T-helper 2 cell treated with Interferon-gamma antibody and Interleukin-4, amounts not matched to agents 5 μg/mL and 100 μg/mL, for 36 hours (primary cell): ENCODE measurements around the gene WDFY4.

Source experiments
- DNase-seq: peaks from one replicate; pipeline ENCODE4 v3.0.0; 2021; ENCODE audit warnings: low spot score
- H3K27ac Mint-ChIP-seq: one replicate; pipeline ENCODE4 v1.8.0; 2021; ENCODE audit warnings: mild to moderate bottlenecking, mixed read lengths
- H3K27me3 Mint-ChIP-seq: one replicate; pipeline ENCODE4 v1.8.0; 2021; ENCODE audit warnings: low read depth, mixed read lengths
- H3K36me3 Mint-ChIP-seq: one replicate; pipeline ENCODE4 v1.8.0; 2021; ENCODE audit warnings: low read depth, mixed read lengths
- H3K4me1 Mint-ChIP-seq: one replicate; pipeline ENCODE4 v1.8.0; 2021; ENCODE audit warnings: low read depth, mixed read lengths
- H3K4me3 Mint-ChIP-seq: one replicate; pipeline ENCODE4 v1.8.0; 2022; ENCODE audit warnings: mild to moderate bottlenecking, moderate library complexity, mixed read lengths
- H3K9me3 Mint-ChIP-seq: one replicate; pipeline ENCODE4 v1.8.0; 2021; ENCODE audit warnings: mixed read lengths

WDFY4 gene

DNA sequence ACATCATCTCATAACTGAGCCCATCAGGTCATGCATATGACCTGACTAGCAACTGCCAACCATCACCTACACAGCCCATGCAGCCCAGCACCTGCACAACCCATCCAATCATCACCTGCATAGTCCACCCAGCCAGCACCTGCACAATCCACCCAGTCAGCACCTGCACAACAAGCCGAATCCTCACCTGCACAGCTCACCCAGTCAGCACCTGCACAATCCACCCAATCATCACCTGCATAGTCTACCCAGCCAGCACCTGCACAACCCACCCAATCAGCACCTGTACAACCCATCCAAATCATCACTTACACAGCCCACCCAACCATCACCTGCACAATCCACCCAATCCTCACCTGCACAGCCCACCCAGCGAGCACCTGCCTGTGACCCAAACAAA lies 33.4 kb upstream of the WDFY4 start:
- no peak for DNase-seq
- H3K4me3 Mint-ChIP-seq, result no peak overlapping the region
- no peaks in the 10 kb centered on the region for H3K4me1 Mint-ChIP-seq
- no peaks in the 10 kb centered on the region for H3K36me3 Mint-ChIP-seq
- peaks cover 30% of the 10 kb centered on the region for H3K27me3 Mint-ChIP-seq
- no peaks in the 10 kb centered on the region for H3K9me3 Mint-ChIP-seq
- H3K27ac Mint-ChIP-seq, result no peak overlapping the region

DNA sequence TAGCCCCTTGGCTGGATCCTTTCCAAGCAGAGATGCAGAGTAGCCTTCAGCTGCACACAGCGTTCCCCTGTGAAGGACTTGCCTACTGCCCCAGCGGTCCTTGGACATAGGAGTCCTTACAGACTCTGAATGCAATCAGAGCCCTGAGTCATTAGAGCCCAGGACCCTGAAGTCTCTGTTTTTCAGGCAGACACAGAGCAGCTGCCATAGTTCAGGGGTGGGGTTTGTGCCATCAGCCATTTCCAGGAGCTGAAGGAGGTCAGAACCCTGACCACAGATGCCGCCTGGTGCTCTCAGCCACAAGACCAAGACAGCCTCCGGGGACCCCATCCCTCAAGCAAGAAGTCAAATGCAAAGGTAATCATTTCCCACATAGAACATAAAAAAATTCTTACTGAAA lies 32.8 kb upstream of the WDFY4 start:
- Mint-ChIP-seq H3K4me1 (peaks cover 3% of the 10 kb centered on the region), H3K4me3 (no peak overlapping the region), H3K9me3 (no peaks in the 10 kb centered on the region), H3K27me3 (peaks cover 33% of the 10 kb centered on the region), H3K36me3 (no peaks in the 10 kb centered on the region), H3K27ac (no peak overlapping the region)
- DNase-seq, result no peak

DNA sequence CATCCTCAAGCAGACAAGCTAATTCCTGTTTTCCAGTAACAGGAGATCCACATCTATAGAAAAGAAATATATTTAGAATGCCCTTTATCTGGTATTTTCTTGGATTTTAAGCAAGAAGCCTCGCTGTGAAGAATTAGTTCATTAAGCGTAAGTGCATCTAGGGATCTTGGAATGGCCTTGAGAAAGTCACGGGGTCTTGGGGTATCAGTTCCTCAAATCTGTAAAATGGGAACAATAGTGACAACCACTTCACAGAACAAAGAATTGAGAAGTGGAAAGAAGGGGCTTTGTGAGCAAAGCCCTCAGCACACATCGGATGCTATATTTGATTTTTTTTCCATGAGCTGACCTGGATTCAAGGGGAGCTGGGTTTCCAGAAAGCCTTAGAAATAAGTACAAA lies 32.3 kb upstream of the WDFY4 start:
- Mint-ChIP-seq H3K36me3 (no peaks in the 10 kb centered on the region), H3K27ac (no peak overlapping the region), H3K4me3 (no peak overlapping the region), H3K4me1 (peaks cover 3% of the 10 kb centered on the region), H3K9me3 (no peaks in the 10 kb centered on the region), H3K27me3 (peaks cover 33% of the 10 kb centered on the region)
- DNase-seq, result no peak

DNA sequence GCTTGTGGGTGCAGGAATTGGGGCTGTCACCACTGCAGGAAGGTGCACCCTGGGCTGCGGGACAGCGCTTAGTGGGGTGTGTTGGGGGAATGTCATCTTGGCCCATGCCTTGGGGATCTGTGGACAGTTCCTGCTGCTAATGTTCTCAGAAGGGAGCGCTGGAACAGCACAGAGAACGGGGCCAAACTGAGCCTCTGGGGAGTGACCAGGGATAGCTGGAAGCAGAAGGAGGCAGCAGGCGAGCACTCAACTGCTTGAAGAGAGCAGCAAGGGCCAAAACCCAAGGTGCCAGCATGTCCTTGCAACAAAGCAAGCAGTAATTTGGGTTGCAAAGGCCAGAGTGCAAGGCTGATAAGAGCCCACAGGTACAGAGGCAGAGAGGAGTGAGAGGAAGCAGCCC lies 31.3 kb upstream of the WDFY4 start:
- DNase-seq, result no peak
- H3K27ac Mint-ChIP-seq, result no peak overlapping the region
- H3K9me3 Mint-ChIP-seq, result no peaks in the 10 kb centered on the region
- H3K36me3 Mint-ChIP-seq, result no peaks in the 10 kb centered on the region
- no peak overlapping the region for H3K4me3 Mint-ChIP-seq
- H3K4me1 Mint-ChIP-seq, result peaks cover 4% of the 10 kb centered on the region
- peaks cover 36% of the 10 kb centered on the region for H3K27me3 Mint-ChIP-seq

DNA sequence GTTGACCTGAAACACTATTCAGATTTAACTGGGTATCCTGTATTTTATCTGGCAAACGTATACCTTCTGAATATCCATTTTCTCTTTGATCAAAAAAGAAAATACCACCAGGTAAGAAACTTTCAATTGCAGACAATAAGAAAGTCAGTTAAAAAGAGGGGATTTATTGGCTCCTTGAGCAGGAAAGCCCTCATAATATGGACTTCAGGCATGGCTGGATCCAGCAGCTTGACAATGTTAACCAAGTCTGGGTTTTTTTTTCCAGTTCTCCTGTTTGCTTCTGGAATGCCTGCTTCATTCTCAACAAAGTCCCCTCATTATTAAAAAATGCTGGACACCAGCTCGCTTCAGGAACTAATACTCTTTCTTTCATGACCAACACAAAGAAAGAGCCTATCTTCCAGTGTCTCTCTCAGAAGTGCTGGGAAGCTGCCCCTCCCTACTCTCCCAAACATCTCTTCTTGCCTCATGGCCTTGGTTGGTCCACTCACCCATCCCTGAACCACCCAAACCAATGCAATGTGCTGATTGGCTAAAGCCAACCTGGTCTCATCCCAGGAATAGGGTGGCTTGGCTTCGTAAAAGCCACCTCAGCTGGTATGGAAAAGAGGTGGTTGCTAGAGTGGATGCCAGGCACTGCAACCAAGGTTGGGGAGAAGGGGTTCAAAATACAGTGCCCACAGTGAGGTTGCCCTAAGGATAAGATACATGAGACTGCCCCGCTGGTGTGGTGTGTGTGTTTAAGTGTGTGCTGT lies 30.6 kb upstream of the WDFY4 start:
- DNase-seq, result no peak
- Mint-ChIP-seq H3K27me3 (peaks cover 35% of the 10 kb centered on the region), H3K4me3 (no peak overlapping the region), H3K27ac (no peak overlapping the region), H3K9me3 (no peaks in the 10 kb centered on the region), H3K36me3 (no peaks in the 10 kb centered on the region), H3K4me1 (peaks cover 5% of the 10 kb centered on the region)

DNA sequence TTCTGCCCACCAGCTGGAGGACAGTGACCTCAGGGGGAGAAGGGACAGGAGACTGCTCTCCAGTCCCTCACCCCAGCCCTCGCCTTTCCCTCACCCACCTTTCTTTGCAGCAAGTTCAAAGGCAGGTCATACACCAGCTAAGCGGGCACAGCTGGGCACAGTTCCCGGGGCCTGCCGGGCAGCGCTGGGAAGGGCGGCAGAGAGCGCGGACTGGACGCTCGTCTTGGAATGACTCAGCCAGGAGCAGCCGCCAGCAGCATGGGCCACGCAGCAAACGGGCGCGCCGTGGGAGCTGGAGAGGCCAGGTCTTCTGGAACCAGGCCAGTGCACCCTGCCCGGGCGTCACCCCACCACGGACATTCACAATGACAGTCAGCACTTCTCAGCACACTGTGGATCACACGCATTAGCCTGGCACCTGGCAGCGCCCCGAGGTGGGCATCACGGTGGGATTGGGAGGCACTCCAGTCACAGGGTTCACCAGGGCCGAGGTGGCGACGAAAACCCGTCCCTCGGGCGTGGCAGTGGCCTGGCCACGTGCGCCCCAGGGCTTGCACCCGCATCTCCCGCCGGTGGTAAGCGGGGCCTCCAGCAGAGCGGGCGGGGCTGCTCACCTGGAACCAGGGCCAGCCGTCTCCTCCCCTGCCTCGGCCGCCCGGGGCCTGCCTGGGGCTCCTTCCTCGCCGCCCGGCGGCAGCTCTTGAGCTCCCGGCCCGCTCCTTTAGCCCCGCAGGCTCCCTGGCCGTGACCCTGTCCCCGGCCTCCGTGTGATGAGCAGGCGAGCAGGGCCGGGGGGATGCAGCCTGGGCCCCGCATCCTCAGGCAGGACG lies 29.0 kb upstream of the WDFY4 start:
- H3K36me3 Mint-ChIP-seq, result no peaks in the 10 kb centered on the region
- H3K27ac Mint-ChIP-seq, result no peak overlapping the region
- DNase-seq, result no peak
- H3K27me3 Mint-ChIP-seq, result peaks cover 32% of the 10 kb centered on the region
- H3K4me1 Mint-ChIP-seq, result peaks cover 5% of the 10 kb centered on the region
- H3K9me3 Mint-ChIP-seq, result no peaks in the 10 kb centered on the region
- H3K4me3 Mint-ChIP-seq, result no peak overlapping the region

DNA sequence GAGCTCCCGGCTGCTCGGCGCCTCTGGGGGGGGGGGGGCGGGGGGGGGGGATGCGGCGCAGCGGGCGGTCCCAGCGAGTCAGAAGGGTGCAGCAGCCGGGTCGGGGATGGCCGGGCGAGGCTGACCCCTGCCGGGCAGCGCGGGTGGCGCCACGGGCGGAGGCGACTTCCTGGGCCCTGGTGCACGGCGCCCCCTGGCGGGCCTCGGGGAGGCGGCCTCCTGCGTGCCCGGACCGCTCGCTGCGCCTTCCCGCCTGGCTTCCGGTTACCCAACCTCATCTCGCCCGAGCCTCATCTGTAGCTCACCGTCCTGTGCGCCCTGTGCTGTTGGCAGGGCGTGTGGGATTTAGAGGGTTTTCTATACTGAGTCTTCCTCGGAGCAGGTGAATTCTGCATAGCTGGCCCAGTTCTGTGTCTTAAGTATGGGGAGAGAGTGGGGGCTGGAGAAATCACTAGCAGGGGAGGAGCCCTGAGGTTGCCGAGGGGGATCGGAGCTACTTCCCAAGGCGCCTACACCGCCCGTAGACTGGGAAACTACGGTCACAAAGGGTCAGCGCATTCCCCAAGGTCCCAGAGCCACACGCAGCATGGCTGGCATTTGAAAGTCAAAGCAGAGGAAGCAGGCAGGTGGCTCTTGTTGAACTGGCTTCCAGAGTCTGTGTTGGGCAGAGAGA lies 28.3 kb upstream of the WDFY4 start:
- Mint-ChIP-seq H3K9me3 (no peaks in the 10 kb centered on the region), H3K27me3 (peaks cover 32% of the 10 kb centered on the region), H3K27ac (no peak overlapping the region), H3K4me1 (peaks cover 5% of the 10 kb centered on the region), H3K36me3 (no peaks in the 10 kb centered on the region), H3K4me3 (peak overlapping the region; percentile 87)
- DNase-seq, result peak; percentile 92

DNA sequence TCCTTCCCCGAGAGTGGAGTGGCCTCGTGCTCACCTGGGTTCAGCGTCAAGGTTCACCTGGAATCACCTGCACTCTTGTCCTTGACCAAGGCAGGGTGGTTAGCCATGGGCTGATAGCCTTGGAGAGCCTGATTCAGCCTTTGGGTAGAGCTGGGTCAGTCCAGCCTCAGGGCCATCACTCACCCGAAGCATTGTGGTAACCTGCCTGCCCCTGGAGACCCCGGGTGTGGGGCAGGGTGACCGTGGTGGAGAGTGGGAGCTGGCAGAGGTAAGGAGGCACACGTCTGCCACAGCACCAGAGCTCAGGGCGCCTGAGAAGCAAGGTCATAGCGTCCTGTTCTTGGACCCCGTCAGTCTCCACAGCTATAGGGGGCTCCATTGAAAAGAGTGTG lies 27.8 kb upstream of the WDFY4 start:
- Mint-ChIP-seq H3K4me3 (peak overlapping the region; percentile 87), H3K27me3 (peaks cover 27% of the 10 kb centered on the region), H3K4me1 (peaks cover 5% of the 10 kb centered on the region), H3K36me3 (no peaks in the 10 kb centered on the region), H3K27ac (no peak overlapping the region), H3K9me3 (no peaks in the 10 kb centered on the region)
- no peak for DNase-seq

DNA sequence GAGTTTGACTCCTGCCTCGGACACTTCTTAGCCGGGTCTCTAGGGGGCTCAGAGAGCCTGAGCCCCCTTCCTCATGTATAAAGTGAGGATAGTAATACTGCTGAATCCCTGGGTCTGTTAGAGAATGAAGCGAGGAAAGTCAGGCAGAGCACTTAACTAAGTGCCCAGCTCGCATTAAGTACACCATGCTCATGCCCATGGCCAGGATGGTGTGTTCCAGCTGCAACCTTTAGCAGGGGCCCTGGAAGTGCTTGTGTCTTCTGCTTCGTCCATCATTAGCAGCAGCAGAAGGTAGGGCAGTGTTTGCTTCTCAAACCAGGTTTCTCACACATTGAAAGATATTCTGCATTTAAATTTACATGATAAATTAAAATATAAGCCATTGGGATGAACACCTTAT lies 27.3 kb upstream of the WDFY4 start:
- peaks cover 27% of the 10 kb centered on the region for H3K27me3 Mint-ChIP-seq
- no peaks in the 10 kb centered on the region for H3K9me3 Mint-ChIP-seq
- DNase-seq, result no peak
- H3K27ac Mint-ChIP-seq, result no peak overlapping the region
- peaks cover 5% of the 10 kb centered on the region for H3K4me1 Mint-ChIP-seq
- no peaks in the 10 kb centered on the region for H3K36me3 Mint-ChIP-seq
- no peak overlapping the region for H3K4me3 Mint-ChIP-seq

DNA sequence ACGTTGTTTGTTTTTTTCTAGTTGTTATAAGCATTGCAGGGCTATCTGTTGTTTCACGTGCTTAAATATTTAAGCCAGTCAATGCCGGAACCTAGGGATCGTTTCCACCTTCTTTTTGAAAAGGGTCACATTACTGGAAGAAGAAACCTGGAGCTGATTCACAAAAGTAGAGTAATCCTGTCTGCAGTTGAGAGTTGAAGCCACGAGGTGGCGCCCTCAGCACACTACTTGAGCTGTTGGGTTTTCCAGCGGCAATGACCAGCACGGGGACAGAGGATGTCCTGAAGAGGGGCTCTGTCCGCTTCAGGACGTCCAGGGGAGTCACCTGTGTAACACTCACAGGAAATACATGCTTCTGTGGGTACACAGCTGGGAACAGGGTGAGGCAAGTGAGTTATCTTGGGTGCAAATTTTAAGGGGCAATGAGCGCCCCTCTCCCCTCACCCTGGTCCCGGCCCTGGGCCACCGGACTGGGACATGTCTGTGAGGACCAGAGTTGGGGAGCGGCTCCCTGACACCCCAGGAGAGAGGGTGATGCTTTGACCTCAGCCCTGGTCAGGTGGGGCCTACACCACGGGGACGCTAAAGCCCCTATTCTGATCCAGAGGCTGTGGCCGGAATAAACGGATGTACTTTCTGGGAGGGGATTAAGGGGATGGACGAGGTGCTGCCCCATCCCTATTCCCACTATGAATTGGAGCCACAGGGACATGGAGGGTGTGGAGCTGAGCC lies 26.3 kb upstream of the WDFY4 start:
- H3K27me3 Mint-ChIP-seq, result peaks cover 25% of the 10 kb centered on the region
- DNase-seq, result peak; percentile 40
- no peaks in the 10 kb centered on the region for H3K9me3 Mint-ChIP-seq
- H3K36me3 Mint-ChIP-seq, result no peaks in the 10 kb centered on the region
- H3K4me3 Mint-ChIP-seq, result no peak overlapping the region
- H3K4me1 Mint-ChIP-seq, result peaks cover 5% of the 10 kb centered on the region
- H3K27ac Mint-ChIP-seq, result no peak overlapping the region

DNA sequence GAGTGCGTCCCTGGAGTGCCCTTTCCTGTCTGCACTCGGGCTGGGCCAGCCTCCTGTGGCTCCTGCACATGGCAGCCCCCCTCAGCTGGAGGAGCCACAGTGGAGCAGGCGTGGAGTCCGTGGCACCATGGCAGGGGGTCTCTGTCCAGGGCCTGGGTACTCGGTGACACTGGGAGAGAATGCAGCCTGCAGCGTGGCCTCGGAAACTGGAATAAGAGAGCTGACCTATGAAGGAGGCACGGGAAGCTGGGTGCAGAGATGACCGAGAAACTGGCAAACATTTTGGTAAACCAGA lies 25.8 kb upstream of the WDFY4 start:
- no peak overlapping the region for H3K27ac Mint-ChIP-seq
- H3K36me3 Mint-ChIP-seq, result no peaks in the 10 kb centered on the region
- H3K9me3 Mint-ChIP-seq, result no peaks in the 10 kb centered on the region
- peaks cover 25% of the 10 kb centered on the region for H3K27me3 Mint-ChIP-seq
- no peak overlapping the region for H3K4me3 Mint-ChIP-seq
- DNase-seq, result no peak
- H3K4me1 Mint-ChIP-seq, result peaks cover 5% of the 10 kb centered on the region

DNA sequence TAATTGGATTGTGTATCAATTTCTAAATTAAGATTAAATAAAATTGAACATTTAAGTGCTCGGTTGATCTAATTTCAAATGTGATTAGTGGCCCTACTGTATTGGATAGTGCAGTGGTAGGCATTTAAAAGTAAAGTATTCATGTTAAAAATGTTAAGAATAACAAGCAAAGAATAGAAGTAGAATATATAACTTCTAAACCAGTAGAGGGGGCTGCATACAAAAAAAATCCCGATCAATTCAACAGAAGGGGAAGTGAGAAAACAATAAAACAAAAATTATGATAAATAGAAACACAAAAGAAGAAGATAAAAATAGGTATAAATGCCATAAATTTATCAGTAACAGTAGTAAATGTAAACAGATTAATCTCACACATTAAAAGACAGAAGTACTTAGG lies 24.9 kb upstream of the WDFY4 start:
- H3K27ac Mint-ChIP-seq, result no peak overlapping the region
- no peaks in the 10 kb centered on the region for H3K36me3 Mint-ChIP-seq
- H3K4me1 Mint-ChIP-seq, result peaks cover 5% of the 10 kb centered on the region
- H3K9me3 Mint-ChIP-seq, result peaks cover under 1% of the 10 kb centered on the region
- no peak overlapping the region for H3K4me3 Mint-ChIP-seq
- H3K27me3 Mint-ChIP-seq, result peaks cover 20% of the 10 kb centered on the region
- no peak for DNase-seq

DNA sequence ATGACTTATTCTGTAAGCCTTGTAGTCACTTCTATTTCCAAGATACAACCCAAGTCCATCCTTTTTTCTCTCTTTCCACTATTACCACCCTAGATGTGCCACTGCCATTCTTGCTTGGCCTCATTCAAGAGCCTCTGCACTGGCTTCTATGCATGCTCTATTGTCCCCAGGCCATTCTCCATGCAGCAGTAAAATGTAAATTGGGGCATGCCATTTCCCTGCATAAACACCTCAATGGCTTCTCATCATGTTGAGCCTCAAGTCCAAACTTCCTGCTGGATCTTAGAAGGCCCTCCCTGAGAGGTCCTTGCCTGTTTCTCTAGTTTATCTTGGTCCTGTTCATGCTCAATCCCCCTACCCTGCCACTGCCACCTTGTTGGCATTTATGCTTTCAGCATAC lies 23.2 kb upstream of the WDFY4 start:
- peaks cover 4% of the 10 kb centered on the region for H3K4me1 Mint-ChIP-seq
- H3K9me3 Mint-ChIP-seq, result peaks cover 4% of the 10 kb centered on the region
- H3K4me3 Mint-ChIP-seq, result no peak overlapping the region
- H3K36me3 Mint-ChIP-seq, result no peaks in the 10 kb centered on the region
- H3K27ac Mint-ChIP-seq, result no peak overlapping the region
- H3K27me3 Mint-ChIP-seq, result peaks cover 21% of the 10 kb centered on the region
- no peak for DNase-seq
